Measurements from ENCODE around the gene MTR. TPM values are rescaled to one million over a fixed set of nuclear protein-coding genes. Genes with fewer than 3 reads are reported as not detected.
A peak's percentile ranks its signal among the peaks of the same experiment; 100 is the strongest.

The MTR gene
- total and polyA plus RNA-seq, 12 donors = 5.2 to 100 (median 65.4) TPM

DNA sequence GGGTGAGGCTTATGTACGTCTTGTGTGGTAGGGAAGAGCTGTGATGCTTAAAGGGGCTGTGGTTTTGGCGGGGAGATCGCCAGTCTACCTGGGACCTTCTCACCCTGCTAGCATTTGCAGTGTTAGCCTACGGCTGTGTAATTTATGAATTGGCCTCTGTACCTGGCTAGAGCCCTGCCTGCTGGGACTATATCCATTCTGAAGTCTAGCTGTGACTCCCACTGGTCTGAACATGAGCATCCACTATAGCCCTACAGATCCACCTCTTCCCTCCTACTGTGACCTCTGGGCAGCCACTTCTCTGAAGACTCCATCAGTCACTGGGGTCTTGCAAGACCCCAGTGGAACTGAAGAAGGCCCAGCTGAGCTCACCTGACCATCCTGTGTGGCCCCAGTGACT, 135.4 kb downstream of the MTR start:
- H3K27ac ChIP-seq = no peak overlapping the region
- H3K36me3 ChIP-seq = no peaks in the 10 kb centered on the region
- H3K4me1 ChIP-seq = no peaks in the 10 kb centered on the region
- peaks cover 0 to 10% (median 0%) of the 10 kb centered on the region in 11 donors for H3K9me3 ChIP-seq
- H3K27me3 ChIP-seq = no peaks in the 10 kb centered on the region
- TF ChIP-seq, protein P1, sequence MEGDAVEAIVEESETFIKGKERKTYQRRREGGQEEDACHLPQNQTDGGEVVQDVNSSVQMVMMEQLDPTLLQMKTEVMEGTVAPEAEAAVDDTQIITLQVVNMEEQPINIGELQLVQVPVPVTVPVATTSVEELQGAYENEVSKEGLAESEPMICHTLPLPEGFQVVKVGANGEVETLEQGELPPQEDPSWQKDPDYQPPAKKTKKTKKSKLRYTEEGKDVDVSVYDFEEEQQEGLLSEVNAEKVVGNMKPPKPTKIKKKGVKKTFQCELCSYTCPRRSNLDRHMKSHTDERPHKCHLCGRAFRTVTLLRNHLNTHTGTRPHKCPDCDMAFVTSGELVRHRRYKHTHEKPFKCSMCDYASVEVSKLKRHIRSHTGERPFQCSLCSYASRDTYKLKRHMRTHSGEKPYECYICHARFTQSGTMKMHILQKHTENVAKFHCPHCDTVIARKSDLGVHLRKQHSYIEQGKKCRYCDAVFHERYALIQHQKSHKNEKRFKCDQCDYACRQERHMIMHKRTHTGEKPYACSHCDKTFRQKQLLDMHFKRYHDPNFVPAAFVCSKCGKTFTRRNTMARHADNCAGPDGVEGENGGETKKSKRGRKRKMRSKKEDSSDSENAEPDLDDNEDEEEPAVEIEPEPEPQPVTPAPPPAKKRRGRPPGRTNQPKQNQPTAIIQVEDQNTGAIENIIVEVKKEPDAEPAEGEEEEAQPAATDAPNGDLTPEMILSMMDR (IDR thresholded peaks at IDR 0.05) = no peak
- DNase-seq = no peak
- H3K4me3 ChIP-seq = no peak overlapping the region
- WGBS, 2 donors = 85 to 93% methylated on average over 4 of the region's 4 CpGs
- peak in 1 of 8 donors; percentile 57 for ATAC-seq
- intact Hi-C loops (cut with DNase I) = no loop called here

DNA sequence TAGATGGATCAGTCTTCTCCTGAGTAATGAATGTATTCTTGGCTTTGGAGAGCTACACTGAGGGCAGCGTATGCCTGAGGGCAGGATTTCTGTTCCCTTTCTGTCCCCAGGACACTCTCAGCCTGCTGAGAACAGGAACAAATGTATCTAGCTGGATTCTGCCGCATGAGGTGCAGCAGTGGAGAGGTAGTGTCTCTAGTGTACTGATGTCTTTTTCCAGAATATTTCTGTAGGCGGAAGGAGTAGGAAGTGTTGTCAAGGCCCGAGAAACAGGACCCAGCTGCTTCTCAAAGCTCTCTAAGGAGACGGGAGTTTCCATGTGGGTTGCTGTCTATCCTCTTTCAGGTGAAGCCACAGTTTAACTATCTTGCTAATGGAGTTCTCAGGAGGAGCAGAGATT, 143.7 kb downstream of the MTR start:
- DNase-seq = no peak
- no peaks in the 10 kb centered on the region for H3K27me3 ChIP-seq
- WGBS, 2 donors = 42 to 51% methylated on average over 5 of the region's 5 CpGs
- H3K36me3 ChIP-seq = no peaks in the 10 kb centered on the region
- no peak overlapping the region for H3K4me3 ChIP-seq
- peak in 4 of 8 donors; percentile 34 to 82 (median 68) for ATAC-seq
- H3K4me1 ChIP-seq = peaks cover 0 to 8% (median 0%) of the 10 kb centered on the region in 9 donors
- peaks cover 0 to 6% (median 0%) of the 10 kb centered on the region in 11 donors for H3K9me3 ChIP-seq
- TF ChIP-seq, protein P1 (IDR thresholded peaks at IDR 0.05) = no peak
- no peak overlapping the region for H3K27ac ChIP-seq
- intact Hi-C loops (cut with DNase I) = no loop called here

DNA sequence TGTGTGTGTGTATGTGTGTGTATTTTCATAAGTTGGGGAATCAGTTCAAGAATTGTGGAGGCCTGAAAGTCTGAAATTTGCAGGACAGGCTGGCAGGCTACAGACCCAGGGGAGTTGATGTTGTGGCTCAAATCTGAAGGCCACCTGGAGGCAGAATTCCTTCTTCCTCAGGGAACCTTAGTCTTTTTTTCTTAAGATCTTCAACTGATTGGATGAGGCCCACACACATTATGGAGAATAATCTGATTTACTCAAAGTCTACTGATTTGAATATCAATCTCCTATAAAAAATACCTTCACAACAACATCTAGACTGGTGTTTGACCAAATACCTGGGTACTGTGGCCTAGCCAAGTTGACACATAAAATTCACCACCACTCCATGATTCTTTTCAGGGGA, 147.3 kb downstream of the MTR start:
- TF ChIP-seq, protein P1 (IDR thresholded peaks at IDR 0.05) = no peak
- Histone ChIP-seq H3K27me3 (no peaks in the 10 kb centered on the region), H3K36me3 (no peaks in the 10 kb centered on the region), H3K9me3 (peaks cover 0 to 6% (median 0%) of the 10 kb centered on the region in 11 donors), H3K27ac (no peak overlapping the region), H3K4me1 (peaks cover 0 to 8% (median 0%) of the 10 kb centered on the region in 9 donors), H3K4me3 (no peak overlapping the region)
- ATAC-seq (no peak), DNase-seq (no peak)
- intact Hi-C loops (cut with DNase I) = no loop called here

DNA sequence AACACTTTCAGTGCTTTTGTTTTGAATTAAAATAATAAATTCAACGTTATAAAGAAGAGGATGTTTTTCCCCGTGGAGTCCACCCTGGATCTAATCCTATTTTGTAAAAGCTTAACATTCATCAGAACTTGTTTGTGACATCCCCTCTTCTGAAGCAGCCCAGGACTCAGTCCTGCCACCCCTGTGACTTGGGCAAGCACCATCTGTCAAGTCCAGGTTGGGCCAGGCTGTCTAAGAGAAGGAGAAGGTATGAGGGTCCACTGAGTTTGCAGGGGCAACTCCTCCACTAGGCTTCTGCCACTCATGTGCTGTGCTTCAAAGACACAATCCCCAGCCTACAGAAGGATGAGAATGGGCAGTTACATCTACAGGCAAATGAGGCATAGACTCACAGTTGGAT, 149.5 kb downstream of the MTR start:
- H3K27ac ChIP-seq = no peak overlapping the region
- H3K36me3 ChIP-seq = no peaks in the 10 kb centered on the region
- H3K9me3 ChIP-seq = peaks cover 0 to 6% (median 0%) of the 10 kb centered on the region in 11 donors
- TF ChIP-seq, protein P1 (IDR thresholded peaks at IDR 0.05) = no peak
- H3K27me3 ChIP-seq = no peaks in the 10 kb centered on the region
- intact Hi-C loops (cut with DNase I) = no loop called here
- DNase-seq (no peak), ATAC-seq (no peak)
- no peaks in the 10 kb centered on the region for H3K4me1 ChIP-seq
- H3K4me3 ChIP-seq = no peak overlapping the region
- WGBS, 2 donors = 59 to 74% methylated on average over 2 of the region's 2 CpGs

Measured in heart right ventricle (tissue), 16 donors.